Uterus (tissue), 2 donors: ENCODE measurements around the gene MAP4K3.

ENCODE experiments used
- POLR2A ChIP-seq, 2 donors: fragments of 450-650 bp; IDR thresholded peaks; one replicate each; pipeline ENCODE4 v1.6.1; 2016; ENCODE audit warnings: antibody characterized with exemption in 2 of 2, mild to moderate bottlenecking in 1 of 2, moderate library complexity in 1 of 2
- TF ChIP-seq, protein P1 (sequence below), 4 experiments: fragments of 200-600 bp in 2 of 4; fragments of 450-650 bp in 2 of 4; sonication (generic) in 2 of 4; IDR thresholded peaks; one replicate each; pipeline ENCODE4 v1.5.1; 2016 to 2019; ENCODE audit warnings: antibody characterized with exemption in 4 of 4, mild to moderate bottlenecking in 2 of 4, moderate library complexity in 1 of 4

DNA sequence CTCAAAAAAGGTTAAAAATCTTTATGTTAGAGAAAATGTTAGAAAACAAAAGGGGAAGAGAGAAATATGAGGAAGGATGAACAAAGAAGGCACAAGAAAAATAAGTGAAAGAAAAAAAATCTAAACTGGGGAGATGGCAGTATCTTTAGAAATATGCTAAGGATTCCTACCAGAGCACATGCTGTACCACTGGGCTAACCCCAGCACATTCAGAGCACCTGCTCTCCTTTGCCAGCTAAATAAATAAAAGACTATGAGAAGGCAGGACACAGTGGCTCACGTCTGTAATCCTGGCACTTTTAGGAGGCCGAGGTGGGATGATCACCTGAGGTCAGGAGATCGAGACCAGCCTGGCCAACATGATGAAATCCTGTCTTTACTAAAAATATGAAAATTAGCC is 101.2 kb downstream of the MAP4K3 start:
- no peak for TF ChIP-seq POLR2A (IDR thresholded peaks at IDR 0.05)
- TF ChIP-seq, protein P1, sequence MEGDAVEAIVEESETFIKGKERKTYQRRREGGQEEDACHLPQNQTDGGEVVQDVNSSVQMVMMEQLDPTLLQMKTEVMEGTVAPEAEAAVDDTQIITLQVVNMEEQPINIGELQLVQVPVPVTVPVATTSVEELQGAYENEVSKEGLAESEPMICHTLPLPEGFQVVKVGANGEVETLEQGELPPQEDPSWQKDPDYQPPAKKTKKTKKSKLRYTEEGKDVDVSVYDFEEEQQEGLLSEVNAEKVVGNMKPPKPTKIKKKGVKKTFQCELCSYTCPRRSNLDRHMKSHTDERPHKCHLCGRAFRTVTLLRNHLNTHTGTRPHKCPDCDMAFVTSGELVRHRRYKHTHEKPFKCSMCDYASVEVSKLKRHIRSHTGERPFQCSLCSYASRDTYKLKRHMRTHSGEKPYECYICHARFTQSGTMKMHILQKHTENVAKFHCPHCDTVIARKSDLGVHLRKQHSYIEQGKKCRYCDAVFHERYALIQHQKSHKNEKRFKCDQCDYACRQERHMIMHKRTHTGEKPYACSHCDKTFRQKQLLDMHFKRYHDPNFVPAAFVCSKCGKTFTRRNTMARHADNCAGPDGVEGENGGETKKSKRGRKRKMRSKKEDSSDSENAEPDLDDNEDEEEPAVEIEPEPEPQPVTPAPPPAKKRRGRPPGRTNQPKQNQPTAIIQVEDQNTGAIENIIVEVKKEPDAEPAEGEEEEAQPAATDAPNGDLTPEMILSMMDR (IDR thresholded peaks at IDR 0.05), result no peak
